ENCODE results near the gene BHLHE23.

Gene BHLHE23

DNA sequence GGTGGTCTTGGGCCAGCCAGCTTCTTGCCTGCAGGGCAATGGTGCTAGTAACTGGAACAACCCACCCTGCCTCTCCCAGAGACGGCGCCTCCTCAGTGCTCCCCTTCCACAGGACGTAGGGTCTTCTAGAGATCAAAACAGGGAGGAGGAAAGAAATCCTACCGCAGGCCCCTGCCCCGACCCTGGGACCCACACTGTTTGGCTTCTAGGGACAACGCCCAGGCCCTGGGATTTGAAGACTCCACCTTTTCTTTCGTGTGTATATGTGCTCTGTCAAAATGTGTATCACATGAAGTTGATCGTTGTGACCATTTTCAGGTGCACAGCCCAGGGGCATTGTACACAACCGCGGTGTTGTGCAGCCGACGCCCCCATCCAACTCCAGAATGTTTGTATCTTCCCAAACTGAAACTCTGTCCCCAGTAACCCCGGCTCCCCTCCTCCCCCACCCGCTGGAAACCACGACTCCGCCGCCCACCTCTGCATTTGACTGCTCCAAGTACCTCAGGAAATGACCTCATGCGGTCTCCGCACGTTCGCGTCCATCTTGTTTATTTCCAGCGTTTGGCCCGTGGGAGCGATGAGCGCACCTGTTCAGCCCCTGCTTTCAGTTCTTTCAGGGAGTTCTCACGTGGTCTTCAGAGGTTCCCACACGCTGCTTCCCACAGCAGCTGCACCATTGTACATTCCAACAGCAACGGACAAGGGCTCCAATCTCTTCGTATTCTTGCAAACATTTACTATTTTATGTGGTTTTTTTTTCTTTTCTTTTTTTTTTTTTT is 3.4 kb upstream of the BHLHE23 start:
- in situ Hi-C loops (cut with MboI; ENCODE audit: low sequenced_read_pairs): no loop called here

DNA sequence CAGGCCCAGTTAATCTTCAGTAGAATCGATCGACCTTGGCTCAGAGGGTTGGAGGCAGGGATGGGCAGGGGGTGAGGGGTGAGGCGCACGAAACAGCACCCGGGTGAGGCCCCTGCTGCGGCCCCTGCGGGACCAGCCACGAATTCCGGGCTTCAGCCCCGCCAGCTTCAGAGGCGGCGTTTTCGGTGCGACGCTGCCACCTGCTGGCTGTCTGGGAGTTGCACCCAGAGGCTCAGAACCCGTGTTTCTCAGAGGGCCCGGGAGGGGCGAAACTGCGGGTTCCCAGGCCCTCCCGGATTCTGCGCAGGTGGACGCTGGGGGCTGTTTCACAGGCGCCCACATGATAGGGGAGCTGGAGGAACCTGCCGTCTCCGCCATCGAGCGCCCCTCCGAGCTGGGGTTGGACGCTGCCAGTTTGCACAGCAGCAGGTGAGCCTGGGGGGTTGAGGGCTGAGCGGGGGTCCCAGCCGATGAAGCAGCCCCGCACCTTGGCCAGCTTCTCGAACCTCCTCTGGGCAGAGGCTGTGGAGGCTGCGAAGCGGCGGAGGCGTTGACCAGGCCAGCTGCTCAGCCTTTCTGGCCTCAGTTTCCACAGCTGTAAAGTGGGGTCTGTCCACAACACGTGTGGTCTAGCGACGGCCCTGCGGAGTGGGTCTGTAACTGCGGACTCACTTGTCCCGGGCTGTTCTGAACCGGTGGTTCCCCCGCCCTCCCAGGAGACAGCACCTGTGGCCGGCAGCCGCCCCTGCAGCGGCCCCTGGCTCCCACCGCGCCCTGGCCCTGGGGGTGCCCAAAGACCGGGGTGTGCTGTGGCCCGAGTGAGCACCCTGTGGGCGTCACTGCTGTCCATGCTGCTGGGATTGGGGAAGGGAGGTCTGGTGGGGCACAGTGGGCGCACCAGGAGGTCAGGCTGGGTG is 2.5 kb upstream of the BHLHE23 start:
- in situ Hi-C loops (cut with MboI; ENCODE audit: low sequenced_read_pairs): no loop called here

DNA sequence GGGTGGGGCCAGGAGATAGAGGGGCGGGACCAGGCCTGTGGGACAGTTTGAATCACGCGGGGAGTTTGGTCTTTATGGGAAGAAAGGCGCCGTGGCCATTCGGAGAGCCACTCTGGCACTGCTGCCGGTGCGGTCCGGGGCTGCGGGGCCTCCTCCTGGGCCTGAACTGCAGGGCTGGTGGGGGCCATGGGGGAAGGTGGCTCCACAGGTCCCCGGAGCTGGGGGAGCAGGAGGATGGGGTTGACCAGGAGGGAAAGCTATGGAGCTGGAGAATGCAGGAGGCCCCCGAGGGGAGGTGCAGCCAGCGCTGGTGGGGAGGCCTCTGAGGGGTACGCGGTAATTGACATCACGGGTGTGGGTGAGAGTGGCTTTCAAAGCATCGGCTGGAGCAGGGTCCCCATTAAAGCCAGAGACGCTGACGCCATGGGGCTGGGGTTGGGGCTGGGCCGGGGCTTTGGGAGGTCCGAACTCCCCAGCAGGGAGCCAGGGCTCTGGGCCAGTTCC is 1.8 kb upstream of the BHLHE23 start:
- in situ Hi-C loops (cut with MboI; ENCODE audit: low sequenced_read_pairs): no loop called here

GRCh38 chr20:63007646-63008488 is 1.1 kb upstream of the BHLHE23 start:
- in situ Hi-C loops (cut with MboI; ENCODE audit: low sequenced_read_pairs): no loop called here

DNA sequence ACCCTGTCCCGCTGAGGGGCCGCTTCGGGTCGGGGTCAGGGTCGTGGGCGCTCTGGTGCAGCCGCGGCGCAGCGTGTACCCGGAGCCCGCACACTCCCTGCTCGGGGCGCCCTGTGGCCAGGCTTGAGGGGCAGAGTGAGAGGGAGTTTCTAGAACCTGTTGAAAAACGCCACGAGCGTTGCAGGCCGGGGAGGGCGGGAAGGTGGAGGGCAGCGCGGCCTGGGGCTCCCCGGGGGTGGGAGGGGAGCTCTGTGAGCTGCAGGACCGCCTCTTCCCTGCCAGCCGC is 539 bp upstream of the BHLHE23 start:
- in situ Hi-C loops (cut with MboI; ENCODE audit: low sequenced_read_pairs): no loop called here

DNA sequence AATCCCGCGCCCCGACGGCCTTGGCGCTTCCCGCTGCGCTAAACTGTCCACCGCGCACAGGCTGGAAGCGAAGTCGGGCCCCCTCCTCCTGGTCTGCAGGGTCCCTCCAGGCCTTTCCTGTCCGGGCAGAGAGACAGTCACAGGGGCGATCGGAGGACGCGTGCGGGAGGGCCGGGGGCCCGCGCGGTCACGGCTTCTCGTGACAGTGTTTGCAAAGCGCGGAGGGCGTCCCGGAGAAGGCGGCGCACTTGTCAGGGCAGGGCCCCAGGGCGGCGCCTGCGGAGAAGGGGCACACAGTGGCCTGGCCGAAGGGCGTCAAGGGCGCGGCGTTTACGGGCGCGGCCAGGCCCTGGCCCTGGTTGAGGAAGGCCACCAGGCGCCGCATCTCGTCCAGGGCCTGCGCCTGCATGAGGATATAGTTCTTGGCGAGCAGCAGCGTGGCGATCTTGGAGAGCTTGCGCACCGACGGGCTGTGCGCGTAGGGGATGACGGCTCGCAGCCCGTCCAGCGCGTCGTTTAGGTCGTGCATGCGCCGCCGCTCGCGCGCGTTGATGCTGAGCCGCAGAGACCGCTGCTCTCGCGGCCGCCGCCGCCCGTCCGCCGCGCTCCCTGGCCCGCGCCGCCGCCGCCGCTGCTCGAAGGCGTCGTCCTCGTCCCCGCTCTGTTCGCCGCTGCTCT is 763 bp downstream of the BHLHE23 start:
- in situ Hi-C loops (cut with MboI; ENCODE audit: low sequenced_read_pairs): no loop called here

DNA sequence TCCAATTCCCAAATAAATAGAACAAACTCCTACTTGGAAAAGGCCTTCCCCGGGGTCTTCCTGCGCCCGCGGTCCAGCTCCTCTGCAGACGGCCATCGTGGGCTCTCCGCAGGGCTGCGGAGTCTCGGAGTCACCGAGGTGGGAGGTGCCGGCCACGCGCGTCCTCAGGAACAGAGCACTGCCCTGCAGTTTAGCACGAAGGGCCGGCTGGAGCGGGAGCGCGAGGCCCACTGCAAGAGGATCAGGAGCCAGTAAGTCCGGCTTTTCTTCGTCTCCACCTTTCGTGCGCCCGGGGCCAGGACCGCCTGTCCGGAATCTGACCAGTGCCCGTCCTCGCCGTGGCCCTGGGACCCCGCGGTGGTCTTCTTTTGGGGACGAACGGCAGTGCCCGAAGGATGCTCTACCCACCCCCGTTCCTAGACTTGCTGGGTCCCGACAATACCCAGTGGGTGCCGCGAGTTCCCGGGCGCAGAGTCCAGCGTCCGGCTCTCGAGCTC is 1.4 kb downstream of the BHLHE23 start:
- in situ Hi-C loops (cut with MboI; ENCODE audit: low sequenced_read_pairs): no loop called here

DNA sequence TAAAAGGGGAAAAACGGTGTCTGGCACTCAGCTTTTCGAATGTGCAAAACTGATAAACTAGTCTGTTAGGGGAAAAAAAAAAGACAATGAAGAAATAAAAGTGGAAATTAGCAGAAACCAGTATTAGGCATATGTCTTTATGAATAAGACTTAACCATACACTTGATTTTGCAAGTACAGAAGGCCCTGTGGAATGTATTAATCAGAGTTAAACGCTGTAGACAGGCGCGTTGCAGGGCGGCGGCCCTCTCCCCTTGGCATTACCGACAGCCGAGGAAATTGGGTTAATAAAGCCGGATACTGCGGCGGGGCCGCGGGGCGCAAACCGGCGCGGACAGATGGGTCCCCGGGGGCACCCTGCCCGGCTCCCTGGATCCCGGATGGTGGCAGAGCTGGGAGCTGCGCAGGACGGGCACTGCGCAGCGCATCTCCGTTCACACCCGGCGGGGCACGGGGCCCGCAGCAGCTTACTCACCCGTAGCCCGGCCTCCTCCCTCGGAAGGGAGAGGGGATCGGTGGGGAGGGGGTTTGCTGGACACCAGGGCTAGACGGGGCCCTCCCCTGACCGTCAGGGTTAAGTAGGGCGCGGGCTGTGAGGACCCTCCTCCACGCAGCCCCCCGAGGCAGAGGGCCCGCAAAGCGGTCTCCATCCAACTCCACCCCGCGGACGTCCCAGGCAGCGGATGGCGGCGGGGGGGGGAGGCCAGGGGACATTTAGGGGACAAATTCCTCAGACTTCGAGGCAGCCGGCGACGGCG is 2.0 kb downstream of the BHLHE23 start:
- in situ Hi-C loops (cut with MboI; ENCODE audit: low sequenced_read_pairs): no loop called here

DNA sequence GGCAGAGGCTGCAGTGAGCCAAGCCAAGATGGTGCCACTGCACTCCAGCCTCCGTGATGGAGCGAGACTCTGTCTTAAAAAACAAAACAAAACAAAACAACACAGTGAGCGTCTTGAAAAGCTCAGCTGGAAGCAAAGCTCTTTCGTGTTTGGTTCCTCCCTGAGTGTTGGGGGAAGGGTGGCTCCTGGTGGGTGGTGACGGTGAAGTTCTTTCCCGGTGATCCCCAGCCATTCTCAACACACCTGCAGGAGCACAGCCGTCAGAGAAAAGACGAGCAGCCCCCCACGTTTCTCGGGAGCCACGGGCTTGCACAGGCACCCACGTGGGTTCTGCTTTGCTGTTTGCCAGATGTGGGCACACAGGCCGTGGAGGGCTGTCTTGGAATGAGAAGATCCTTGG is 3.2 kb downstream of the BHLHE23 start:
- in situ Hi-C loops (cut with MboI; ENCODE audit: low sequenced_read_pairs): no loop called here

GRCh38 chr20:63002511-63002910 is 4.3 kb downstream of the BHLHE23 start:
- in situ Hi-C loops (cut with MboI; ENCODE audit: low sequenced_read_pairs): no loop called here

DNA sequence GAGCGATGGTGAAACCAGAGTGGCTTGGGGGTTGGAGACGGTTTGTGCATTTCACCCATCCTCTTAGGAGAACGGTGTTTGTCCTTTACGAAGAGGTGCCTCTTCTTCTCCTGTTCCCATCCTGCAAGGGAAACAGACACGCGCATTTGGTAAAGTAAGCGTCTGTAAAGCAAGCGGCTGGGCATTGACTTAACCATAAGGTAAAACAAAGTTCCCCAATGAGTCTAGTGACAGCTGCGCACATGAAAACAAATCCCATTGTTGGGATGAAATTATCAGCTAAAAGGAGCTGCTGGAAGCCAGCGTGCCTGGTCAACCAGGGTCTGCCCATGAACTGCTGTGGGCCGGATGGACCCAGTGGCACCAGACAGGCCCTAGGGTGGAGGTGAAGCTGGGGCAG is 5.8 kb downstream of the BHLHE23 start:
- in situ Hi-C loops (cut with MboI; ENCODE audit: low sequenced_read_pairs): no loop called here

GRCh38 chr20:63000036-63000435 is 6.7 kb downstream of the BHLHE23 start:
- in situ Hi-C loops (cut with MboI; ENCODE audit: low sequenced_read_pairs): no loop called here

DNA sequence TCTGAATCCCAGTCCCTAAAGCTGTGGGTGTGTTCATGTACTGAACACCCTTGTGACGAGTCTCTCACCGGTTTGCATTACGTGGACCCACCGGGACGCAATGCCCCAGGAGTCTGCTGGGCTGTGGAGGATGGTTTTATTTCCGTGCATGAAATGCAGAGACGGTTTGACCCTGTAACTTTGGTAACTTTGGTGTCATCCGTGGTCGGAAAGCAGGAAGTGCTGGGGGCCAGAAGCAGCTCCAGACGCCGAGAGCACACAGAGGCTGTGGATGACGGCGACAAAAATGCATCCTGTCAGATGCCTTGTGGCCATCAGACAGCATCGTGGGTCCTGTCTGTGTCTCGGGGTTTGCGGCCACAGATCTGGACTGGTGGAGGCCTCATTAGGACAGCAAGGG is 7.2 kb downstream of the BHLHE23 start:
- in situ Hi-C loops (cut with MboI; ENCODE audit: low sequenced_read_pairs): no loop called here

DNA sequence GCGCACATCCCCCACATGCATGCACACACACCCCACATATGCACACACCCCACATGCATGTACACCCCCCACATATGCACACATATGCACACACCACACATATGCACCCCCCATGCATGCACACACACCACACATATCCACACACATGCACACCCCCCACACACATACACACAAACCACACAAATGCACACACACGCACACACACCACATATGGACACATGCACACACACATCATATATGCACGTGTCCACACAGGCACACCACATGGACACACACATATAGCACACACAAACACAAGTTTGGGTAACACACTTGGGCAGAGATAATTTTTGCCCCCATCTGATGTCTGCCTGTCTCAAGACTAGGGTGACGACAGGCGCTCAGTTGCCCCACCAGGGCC is 8.3 kb downstream of the BHLHE23 start:
- in situ Hi-C loops (cut with MboI; ENCODE audit: low sequenced_read_pairs): no loop called here

DNA sequence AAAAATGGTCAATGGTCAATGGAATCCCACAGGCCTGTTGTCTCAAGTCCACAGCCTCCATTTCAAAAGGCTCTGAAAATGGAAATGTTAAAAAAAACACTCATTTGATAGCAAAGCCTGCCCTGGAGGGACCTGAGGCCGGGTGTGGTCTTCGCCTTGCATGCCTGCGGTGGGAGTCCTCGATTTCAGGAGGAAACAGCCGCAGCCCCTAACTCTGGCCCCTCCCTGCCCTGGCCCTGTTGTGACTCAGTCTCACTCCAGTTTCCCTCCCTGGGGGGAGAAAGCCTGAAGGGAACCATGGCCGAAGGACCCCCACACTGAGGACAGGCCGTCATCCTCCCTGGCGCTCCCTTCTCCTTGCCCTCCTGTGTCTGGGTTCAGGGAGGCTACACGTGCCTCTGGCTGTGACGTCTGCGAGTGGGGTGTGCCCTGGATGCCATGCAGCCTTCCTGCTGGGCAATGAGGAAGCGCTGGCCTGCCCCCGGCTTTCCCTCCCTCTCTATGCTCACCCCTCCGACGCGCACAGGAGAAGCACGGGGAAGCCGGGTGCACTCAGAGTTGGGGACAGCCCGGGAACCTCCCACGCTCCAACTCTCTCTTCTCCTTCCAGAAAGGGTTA is 9.2 kb downstream of the BHLHE23 start:
- in situ Hi-C loops (cut with MboI; ENCODE audit: low sequenced_read_pairs): no loop called here

DNA sequence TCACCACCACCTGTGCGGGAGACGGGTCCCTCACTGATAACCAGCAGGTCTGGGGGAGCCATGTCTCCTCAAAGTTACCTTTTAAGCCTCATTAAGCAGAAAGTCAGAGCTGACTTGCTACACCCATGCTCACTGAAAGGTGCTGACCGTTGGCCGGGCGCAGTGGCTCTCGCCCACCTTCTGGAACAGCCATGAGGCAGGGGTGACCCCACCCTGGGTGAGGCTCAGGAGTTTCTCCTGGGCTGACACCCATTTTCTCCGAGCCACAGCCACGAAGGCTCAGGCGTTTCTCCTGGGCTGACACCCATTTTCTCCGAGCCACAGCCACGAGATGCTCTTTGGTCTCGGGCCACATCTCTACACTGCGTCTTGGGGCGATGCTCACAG is 10.2 kb downstream of the BHLHE23 start:
- in situ Hi-C loops (cut with MboI; ENCODE audit: low sequenced_read_pairs): no loop called here

GRCh38 chr20:62995898-62996595 is 10.7 kb downstream of the BHLHE23 start:
- in situ Hi-C loops (cut with MboI; ENCODE audit: low sequenced_read_pairs): no loop called here

GRCh38 chr20:62995481-62995880 is 11.3 kb downstream of the BHLHE23 start:
- in situ Hi-C loops (cut with MboI; ENCODE audit: low sequenced_read_pairs): no loop called here

DNA sequence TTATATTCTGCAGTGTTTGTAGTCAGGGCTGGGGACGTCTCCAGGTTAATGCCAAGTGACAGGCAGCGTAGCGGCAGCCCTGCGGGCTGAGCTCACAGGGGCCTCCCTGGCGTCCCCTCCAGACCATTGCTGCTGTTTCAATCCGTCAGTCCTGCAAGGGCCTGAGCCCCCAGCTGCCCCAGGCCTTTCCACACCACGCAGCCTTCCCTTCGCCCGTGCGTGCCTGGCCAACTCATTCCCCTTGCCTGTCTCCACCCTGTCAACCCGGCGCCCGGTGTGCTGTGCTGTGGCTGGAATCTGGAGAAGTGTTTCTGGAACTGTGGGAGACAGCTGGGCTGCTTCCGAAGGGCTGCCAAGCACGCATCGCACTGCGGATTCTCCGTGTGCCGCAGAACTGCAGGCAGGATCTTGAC is 11.9 kb downstream of the BHLHE23 start:
- in situ Hi-C loops (cut with MboI; ENCODE audit: low sequenced_read_pairs): no loop called here

Data from HL-60/S4 treated with retinoic acid at 250 ng/mL for 4 days and 3 days (cell line).